ENCODE measurements around the gene CRYBG1.

GRCh38 chr6:106434530-106434929 lies 74.0 kb downstream of the CRYBG1 start:
- TF ChIP-seq CTCF (conservative IDR thresholded peaks at IDR 0.05) (no peak), ZFX (IDR thresholded peaks at IDR 0.05) (no peak)
